Activated CD4-positive, alpha-beta memory T cell treated with anti-CD3 and anti-CD28 coated beads, Interleukin-2, amount 10 ng/mL, durations not matched to agents 7 days and 5 days (primary cell): ENCODE measurements around the gene FAM187B. TPM values are rescaled to one million over a fixed set of nuclear protein-coding genes. Genes with fewer than 3 reads are reported as not detected.

Source experiments
- CTCF ChIA-PET: fragments of 350-600 bp; sonication (Branson Sonifier 250); formaldehyde crosslinking; loops from one replicate; lab custom pipeline; 2021; ENCODE audit warnings: antibody characterized with exemption, inconsistent platforms; lab: Charles Lee
- POLR2A ChIA-PET: fragments of 350-600 bp; sonication (Branson Sonifier 250); formaldehyde crosslinking; loops from one replicate; lab custom pipeline; 2021; ENCODE audit warnings: antibody characterized with exemption; lab: Charles Lee
- DNase-seq: peaks from one replicate; pipeline ENCODE4 v3.0.0-alpha.2; 2020
- H3K27ac Mint-ChIP-seq: one replicate; pipeline ENCODE4 v1.8.0; 2021; ENCODE audit warnings: mild to moderate bottlenecking, mixed read lengths
- H3K27me3 Mint-ChIP-seq: one replicate; pipeline ENCODE4 v1.8.0; 2021; ENCODE audit warnings: mixed read lengths
- H3K36me3 Mint-ChIP-seq: one replicate; pipeline ENCODE4 v1.8.0; 2021; ENCODE audit warnings: low read depth, mixed read lengths
- H3K4me1 Mint-ChIP-seq: one replicate; pipeline ENCODE4 v1.8.0; 2021; ENCODE audit warnings: mixed read lengths
- H3K4me3 Mint-ChIP-seq: one replicate; pipeline ENCODE4 v1.8.0; 2021; ENCODE audit warnings: mild to moderate bottlenecking, mixed read lengths
- H3K9me3 Mint-ChIP-seq: one replicate; pipeline ENCODE4 v1.8.0; 2021; ENCODE audit warnings: mixed read lengths
- total RNA-seq, 2 experiments: library from RNA; stranded (reverse); gene quantifications; one replicate each; pipeline ENCODE4 v1.2.3, GENCODE V29; 2021

FAM187B gene
- total RNA-seq, 2 experiments from 2014 or later, result not detected

GRCh38 chr19:35176181-35176570, 52.4 kb downstream of the FAM187B start:
- DNase-seq, result no peak
- H3K36me3 Mint-ChIP-seq, result peaks cover 39% of the 10 kb centered on the region
- H3K4me1 Mint-ChIP-seq, result peaks cover 30% of the 10 kb centered on the region
- H3K4me3 Mint-ChIP-seq, result no peak overlapping the region
- H3K27me3 Mint-ChIP-seq, result no peaks in the 10 kb centered on the region
- CTCF ChIA-PET, result no interaction called here
- no peak overlapping the region for H3K27ac Mint-ChIP-seq
- POLR2A ChIA-PET, result interaction anchor here (0.8 to 1.5 kb wide), 3 partner anchors 27 to 93 kb away, joined by 3 to 4 read pairs (median 3); no protein-coding TSS in a partner anchor
- peaks cover 17% of the 10 kb centered on the region for H3K9me3 Mint-ChIP-seq

Other genes starting within 250 kb of the FAM187B start
- gene GRAMD1A, start 228.4 kb downstream of the FAM187B start, total RNA-seq, result 100 to 1,000 TPM in 1 of 2 experiments, 10 to 100 TPM in 1; 98.2 to 106 TPM
- gene SCN1B, start 198.3 kb downstream of the FAM187B start, total RNA-seq, result under 1 TPM; 0.43 to 0.50 TPM
- gene HPN, start 187.0 kb downstream of the FAM187B start, total RNA-seq, result not detected
- gene FXYD3, start 112.9 kb downstream of the FAM187B start, total RNA-seq, result not detected
- gene LGI4, start 93.7 kb downstream of the FAM187B start, total RNA-seq, result under 1 TPM; 0.55 to 0.68 TPM
- 1 to 10 TPM; 3.3 to 3.6 TPM for gene FXYD1, start 89.9 kb downstream of the FAM187B start, total RNA-seq
- gene FXYD7, start 85.5 kb downstream of the FAM187B start, total RNA-seq, result 1 to 10 TPM; 8.3 to 8.8 TPM
- gene FXYD5, start 74.0 kb downstream of the FAM187B start, total RNA-seq, result 100 to 1,000 TPM; 588 to 589 TPM
- gene LSR, start 20.3 kb upstream of the FAM187B start, total RNA-seq, result 10 to 100 TPM; 13.2 to 13.3 TPM
- gene USF2, start 40.2 kb upstream of the FAM187B start, total RNA-seq, result 100 to 1,000 TPM; 164 to 172 TPM
- gene HAMP, start 53.8 kb upstream of the FAM187B start, total RNA-seq, result under 1 TPM; 0.38 to 0.43 TPM
- gene MAG, start 63.4 kb upstream of the FAM187B start, total RNA-seq, result not detected
- under 1 TPM; 0.63 to 0.76 TPM for gene CD22, start 100.4 kb upstream of the FAM187B start, total RNA-seq
- gene FFAR1, start 119.2 kb upstream of the FAM187B start, total RNA-seq, result not detected
- gene FFAR3, start 129.7 kb upstream of the FAM187B start, total RNA-seq, result under 1 TPM; 0.63 to 0.78 TPM
- gene GPR42, start 142.3 kb upstream of the FAM187B start, total RNA-seq, result under 1 TPM in 1 of 2 experiments, not detected in 1; 0.13 TPM
- not detected for gene FFAR2, start 219.5 kb upstream of the FAM187B start, total RNA-seq